ENCODE measurements around the gene REV1.
"Not testable (repeated sequence)": the region's sequence is repeated elsewhere in the genome, so short reads cannot be mapped to it uniquely, and the experiment has no call there.

The REV1 gene

GRCh38 chr2:99403084-99403483, 86.7 kb downstream of the REV1 start:
- no peak for DNase-seq (ENCODE audit: low read depth)

DNA sequence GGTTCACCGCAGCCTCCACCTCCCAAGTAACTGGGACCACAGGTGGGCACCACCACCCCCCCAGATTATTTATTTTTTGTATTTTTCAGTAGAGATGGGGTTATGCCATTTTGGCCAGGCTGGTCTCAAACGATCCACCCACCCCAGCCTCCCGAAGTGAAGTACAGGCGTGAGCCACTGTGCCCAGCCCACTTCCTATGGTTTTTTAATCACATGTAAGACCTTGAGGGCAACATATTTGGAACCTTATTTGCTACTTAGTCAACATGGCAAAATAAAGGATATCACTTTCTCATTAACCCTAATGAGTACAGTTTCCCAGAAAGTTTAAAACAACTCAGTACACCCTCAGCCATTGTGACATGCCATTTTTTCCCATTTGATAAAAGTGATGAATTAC, 88.0 kb downstream of the REV1 start:
- no peak for DNase-seq (ENCODE audit: low read depth)

GRCh38 chr2:99399795-99400194, 90.0 kb downstream of the REV1 start:
- no peak for DNase-seq (ENCODE audit: low read depth)

DNA sequence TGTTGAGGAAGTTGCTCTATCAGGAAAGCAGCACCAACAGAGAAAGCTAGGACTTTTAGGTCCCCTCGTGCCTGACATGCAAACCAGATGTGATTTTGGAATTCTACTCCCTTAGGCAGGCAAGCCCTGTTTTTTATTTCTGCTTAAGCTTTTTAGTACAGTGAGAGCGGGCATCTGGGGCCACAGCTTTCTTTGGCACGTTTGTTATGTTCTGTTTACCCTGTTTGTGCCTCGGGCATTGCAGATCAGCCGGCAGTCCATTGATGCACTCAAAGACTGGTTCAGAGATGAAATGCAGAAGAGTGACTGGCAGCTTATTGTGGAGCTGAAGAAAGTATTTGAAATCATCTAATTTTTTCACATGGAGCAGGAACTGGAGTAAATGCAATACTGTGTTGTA, 90.8 kb downstream of the REV1 start:
- no peak for DNase-seq (ENCODE audit: low read depth)

DNA sequence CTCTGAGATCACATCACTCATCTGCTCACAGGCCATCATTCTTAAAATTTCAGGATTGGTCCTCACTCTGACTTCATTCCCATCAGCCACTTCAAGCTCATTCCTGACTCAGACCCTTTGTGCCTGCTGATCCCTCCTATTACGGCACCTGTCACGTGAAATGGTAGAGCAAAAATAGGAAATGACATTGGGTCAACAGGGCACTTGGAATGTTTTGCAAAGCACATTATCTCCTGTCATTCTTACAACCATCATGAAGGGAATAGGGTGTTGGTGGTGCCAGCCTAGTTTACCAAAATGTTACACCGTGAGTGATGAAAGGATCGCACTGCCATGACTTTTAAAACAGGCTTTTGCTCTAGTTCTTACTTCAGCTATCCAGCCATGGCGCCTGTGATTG, 91.5 kb downstream of the REV1 start:
- DNase-seq (ENCODE audit: low read depth): no peak

GRCh38 chr2:99397266-99397920, 92.4 kb downstream of the REV1 start:
- DNase-seq (ENCODE audit: low read depth): no peak

- no peak for DNase-seq (ENCODE audit: low read depth)
Measured at GRCh38 chr2:99395589-99396130, 94.2 kb downstream of the REV1 start.

GRCh38 chr2:99389946-99390345, 99.9 kb downstream of the REV1 start:
- DNase-seq (ENCODE audit: low read depth): no peak

GRCh38 chr2:99389371-99389770, 100.4 kb downstream of the REV1 start:
- DNase-seq (ENCODE audit: low read depth): no peak

DNA sequence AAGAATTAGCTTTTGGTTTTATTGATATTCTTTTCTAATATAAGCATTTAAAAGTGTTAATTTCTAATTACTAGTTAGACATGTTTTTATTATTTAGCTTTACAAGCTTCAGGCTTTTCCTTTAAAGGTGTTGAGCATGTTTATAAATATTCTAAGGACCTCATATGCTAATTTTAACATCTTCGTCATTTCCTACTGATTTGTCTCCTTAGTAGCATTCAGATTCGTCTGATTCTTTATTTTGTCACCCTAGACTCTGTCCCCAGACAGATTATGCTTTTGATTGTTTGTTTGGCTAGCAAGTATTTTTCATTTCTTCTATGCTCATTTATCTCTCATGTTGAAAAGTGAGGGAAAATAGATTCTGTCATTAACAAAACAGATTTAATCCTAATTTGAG, 100.9 kb downstream of the REV1 start:
- no peak for DNase-seq (ENCODE audit: low read depth)

DNA sequence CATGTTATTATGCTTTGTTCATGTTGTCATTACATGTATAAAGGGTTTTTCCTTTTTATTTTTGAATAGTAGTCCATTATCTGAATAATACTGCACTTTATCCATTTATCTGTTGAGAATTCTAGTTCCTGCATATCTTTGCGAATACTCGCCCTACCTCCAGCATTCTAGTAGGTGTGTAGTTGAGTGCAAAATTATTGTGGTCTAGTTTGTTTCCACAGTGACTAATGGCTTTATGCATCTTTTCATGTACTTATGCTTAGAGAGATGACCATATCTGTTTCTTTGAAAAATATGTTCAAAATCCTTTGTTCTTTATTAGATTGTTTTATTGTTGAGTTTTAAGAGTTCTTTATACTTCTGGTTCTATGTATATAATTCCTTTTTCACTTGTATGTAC, 103.8 kb downstream of the REV1 start:
- DNase-seq (ENCODE audit: low read depth): no peak

DNA sequence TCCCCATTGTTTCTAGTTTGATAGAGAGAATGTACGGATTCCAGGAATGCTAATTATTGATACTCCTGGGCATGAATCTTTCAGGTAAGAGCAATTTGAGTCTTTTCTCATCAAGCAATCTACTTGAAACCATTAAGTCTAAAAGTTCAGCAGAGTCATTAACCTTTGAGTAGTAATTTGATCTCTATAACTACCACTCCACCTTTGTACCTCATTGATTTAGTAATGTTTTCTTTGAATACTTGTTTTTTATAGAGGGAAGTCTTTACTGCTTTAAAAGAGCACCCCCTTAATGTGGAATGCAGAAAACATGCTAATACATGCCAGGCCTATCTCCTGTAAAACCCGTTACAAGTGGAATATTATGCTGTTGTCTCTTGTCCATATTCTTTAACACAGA, 107.7 kb downstream of the REV1 start:
- no peak for DNase-seq (ENCODE audit: low read depth)

DNA sequence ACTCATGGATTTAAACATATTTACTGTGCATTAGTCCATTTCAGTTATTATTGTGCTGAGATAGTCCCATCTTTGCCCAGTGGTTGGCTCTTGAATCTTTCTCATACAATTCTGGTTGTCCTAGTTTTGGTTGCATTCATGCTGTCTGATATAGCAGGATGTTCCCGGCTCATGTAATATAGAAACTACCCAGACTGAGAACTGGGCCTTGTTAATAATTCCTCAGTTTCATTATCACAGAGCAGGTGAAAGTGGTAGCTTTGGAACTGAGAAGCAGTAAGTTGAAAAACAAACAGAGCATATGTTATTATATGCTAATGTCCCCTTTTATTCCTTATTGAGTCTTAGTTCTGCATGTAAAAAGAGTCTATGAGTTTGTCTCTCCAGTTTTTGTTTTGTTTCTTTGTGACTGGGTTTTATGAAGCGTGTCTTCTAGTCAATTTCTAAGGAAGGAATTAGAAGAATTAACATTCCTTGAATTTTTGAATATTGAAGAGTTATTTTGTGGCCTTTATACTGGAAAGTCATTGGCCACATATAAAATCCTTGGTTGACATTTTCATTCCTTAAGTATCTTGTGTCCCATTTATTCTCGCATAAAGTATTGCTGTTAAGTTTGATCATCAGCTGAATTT, 109.3 kb downstream of the REV1 start:
- no peak for DNase-seq (ENCODE audit: low read depth)

GRCh38 chr2:99377879-99378278, 111.9 kb downstream of the REV1 start:
- no peak for DNase-seq (ENCODE audit: low read depth)

- no peak for DNase-seq (ENCODE audit: low read depth)
Measured at GRCh38 chr2:99376254-99376864, 113.5 kb downstream of the REV1 start.

DNA sequence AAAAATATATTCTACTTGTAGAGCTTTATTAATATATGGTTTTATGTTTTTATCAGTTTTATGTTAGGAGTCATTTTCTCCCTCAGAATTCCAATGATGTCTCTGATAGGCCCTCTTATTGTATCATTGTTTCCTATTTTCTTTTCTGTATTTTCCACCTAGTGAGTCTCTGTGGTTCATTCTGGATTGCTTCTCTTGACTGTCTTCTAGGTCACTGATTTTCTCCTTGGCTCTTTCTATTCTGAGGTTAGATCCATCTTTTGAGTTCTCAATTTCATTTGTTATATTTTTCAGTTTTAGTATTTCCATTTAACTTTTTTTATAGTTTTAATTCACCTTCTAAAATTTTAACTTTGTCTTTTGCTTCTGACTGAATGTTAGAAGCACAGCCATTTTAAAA, 115.1 kb downstream of the REV1 start:
- DNase-seq (ENCODE audit: low read depth): no peak

DNA sequence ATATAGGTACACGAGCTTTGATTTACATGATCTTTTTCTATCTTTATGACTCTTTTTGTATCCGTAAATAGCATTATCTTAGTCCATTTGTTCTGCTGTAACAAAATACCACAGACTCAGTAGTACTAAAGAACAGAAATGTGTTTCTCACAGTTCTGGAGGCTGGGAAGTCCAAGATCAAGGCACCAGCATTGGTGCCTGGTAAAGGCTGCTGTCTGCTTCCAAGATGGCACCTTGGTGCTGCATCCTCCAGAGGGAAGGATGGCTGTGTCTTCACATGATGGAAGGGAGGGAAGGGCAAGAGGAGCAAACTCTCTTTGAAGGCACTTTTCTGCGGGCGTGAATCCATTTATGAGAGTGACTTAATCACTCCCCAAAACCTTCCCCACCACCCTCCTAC, 116.7 kb downstream of the REV1 start:
- DNase-seq (ENCODE audit: low read depth): no peak

GRCh38 chr2:99368854-99369253, 121.0 kb downstream of the REV1 start:
- not testable (repeated sequence) for DNase-seq (ENCODE audit: low read depth)

GRCh38 chr2:99365661-99366060, 124.2 kb downstream of the REV1 start:
- DNase-seq (ENCODE audit: low read depth): no peak

- no peak for DNase-seq (ENCODE audit: low read depth)
Measured at GRCh38 chr2:99356853-99357252, 133.0 kb downstream of the REV1 start.

DNA sequence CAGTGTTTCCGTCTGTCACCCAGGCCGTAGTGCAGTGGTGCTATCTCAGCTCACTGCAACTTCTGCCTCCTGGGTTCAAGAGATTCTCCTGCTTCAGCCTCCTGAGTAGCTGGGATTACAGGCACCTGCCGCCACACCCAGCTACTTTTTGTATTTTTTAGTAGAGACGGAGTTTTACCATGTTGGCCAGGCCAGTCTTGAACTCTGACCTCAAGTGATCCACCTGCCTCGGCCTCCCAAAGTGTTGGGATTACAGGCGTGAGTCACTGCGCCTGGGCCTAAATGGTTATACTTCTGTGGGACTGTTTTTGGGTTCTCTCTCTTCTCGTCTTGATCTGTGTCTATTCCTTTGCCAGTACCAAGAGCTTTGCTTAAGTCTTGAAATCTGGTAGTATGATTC, 135.0 kb downstream of the REV1 start:
- not testable (repeated sequence) for DNase-seq (ENCODE audit: low read depth)

DNA sequence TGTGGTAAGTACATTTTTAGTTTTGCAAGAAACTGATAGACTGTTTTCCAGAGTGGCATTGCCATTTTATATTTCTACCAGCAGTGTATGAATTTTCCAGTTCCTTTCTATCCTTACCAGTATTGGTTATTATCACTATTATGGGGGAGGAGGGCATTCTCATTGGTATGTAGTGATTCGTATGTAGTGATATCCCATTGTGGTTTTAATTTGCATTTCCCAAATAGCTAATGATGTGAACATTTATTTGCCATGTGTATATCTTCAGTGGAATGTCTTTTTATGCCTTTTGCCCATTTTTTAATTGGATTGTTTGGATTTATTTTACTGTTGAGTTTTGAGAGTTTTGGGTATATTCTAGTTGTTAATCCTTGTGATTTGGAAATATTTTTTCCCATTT, 135.7 kb downstream of the REV1 start:
- no peak for DNase-seq (ENCODE audit: low read depth)

All from stimulated activated CD8-positive, alpha-beta memory T cell treated with anti-CD3 and anti-CD28 coated beads, Interleukin-15, amount 100 ng/mL, for 24 hours (primary cell).